ENCODE results near the gene VPS26B. TPM values are rescaled to one million over a fixed set of nuclear protein-coding genes. Genes with fewer than 3 reads are reported as not detected.
A peak's percentile ranks its signal among the peaks of the same experiment; 100 is the strongest.

VPS26B gene
- total and polyA plus RNA-seq, 7 donors = 12.2 to 34.8 (median 21.7) TPM

DNA sequence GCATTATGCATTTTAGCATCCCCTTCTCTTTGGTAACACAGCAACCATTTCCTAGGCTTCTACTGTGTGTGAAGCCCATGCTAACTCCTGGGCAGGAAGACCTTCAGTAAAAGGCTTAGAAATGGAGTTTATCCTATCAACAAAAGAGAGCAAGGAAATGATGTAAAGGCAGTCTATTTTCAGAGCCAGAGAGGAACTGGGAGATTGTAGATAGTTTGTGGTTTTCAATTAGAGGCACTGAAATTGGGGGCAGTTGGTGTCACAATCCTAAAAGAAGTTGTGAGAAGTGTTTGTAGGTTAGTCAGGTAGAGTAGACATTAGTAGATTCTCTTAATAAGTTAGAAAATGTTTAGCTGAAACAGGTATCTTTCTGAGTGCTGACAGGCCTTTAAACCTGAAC is 36.0 kb downstream of the VPS26B start:
- no peak for ATAC-seq

DNA sequence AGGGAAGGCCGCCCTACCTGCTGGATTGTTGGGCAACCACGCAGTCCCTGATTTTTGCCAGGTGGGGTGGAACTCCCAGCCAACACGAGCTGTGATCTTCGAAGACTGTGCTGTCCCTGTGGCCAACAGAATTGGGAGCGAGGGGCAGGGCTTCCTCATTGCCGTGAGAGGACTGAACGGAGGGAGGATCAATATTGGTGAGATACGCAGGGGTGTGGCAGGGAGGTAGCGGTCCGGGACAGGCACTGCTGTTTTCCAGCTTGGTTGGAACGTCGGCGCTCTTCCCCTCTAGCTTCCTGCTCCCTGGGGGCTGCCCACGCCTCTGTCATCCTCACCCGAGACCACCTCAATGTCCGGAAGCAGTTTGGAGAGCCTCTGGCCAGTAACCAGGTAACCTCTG is 36.5 kb downstream of the VPS26B start:
- Histone ChIP-seq H3K27ac (no peak overlapping the region), H3K4me1 (no peaks in the 10 kb centered on the region), H3K27me3 (ENCODE audit: insufficient read depth in 3 of 3, low read length in 2 of 3) (no peaks in the 10 kb centered on the region), H3K36me3 (ENCODE audit: insufficient read depth in 1 of 2, low read depth in 1 of 2) (peaks cover 0 to 94% of the 10 kb centered on the region in 2 donors), H3K4me3 (no peak overlapping the region), H3K9me3 (no peaks in the 10 kb centered on the region)
- ATAC-seq (no peak), DNase-seq (no peak)
- TF ChIP-seq, protein P1, sequence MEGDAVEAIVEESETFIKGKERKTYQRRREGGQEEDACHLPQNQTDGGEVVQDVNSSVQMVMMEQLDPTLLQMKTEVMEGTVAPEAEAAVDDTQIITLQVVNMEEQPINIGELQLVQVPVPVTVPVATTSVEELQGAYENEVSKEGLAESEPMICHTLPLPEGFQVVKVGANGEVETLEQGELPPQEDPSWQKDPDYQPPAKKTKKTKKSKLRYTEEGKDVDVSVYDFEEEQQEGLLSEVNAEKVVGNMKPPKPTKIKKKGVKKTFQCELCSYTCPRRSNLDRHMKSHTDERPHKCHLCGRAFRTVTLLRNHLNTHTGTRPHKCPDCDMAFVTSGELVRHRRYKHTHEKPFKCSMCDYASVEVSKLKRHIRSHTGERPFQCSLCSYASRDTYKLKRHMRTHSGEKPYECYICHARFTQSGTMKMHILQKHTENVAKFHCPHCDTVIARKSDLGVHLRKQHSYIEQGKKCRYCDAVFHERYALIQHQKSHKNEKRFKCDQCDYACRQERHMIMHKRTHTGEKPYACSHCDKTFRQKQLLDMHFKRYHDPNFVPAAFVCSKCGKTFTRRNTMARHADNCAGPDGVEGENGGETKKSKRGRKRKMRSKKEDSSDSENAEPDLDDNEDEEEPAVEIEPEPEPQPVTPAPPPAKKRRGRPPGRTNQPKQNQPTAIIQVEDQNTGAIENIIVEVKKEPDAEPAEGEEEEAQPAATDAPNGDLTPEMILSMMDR (IDR thresholded peaks at IDR 0.05) = no peak
- 89 to 94% (median 93%) methylated on average over 16 of the region's 16 CpGs for WGBS, 3 donors
- intact Hi-C loops (cut with DNase I) = no loop called here

More for the DNA sequence above, 36.0 kb downstream of the VPS26B start:
- no peaks in the 10 kb centered on the region for H3K27me3 ChIP-seq (ENCODE audit: insufficient read depth in 3 of 3, low read length in 2 of 3)
- no peak for DNase-seq
- H3K4me3 ChIP-seq = no peak overlapping the region
- H3K36me3 ChIP-seq (ENCODE audit: insufficient read depth in 1 of 2, low read depth in 1 of 2) = peaks cover 0 to 93% of the 10 kb centered on the region in 2 donors
- TF ChIP-seq, protein P1 (IDR thresholded peaks at IDR 0.05) = no peak
- H3K27ac ChIP-seq = no peak overlapping the region
- no peaks in the 10 kb centered on the region for H3K9me3 ChIP-seq
- intact Hi-C loops (cut with DNase I) = no loop called here
- peaks cover 2% of the 10 kb centered on the region for H3K4me1 ChIP-seq

DNA sequence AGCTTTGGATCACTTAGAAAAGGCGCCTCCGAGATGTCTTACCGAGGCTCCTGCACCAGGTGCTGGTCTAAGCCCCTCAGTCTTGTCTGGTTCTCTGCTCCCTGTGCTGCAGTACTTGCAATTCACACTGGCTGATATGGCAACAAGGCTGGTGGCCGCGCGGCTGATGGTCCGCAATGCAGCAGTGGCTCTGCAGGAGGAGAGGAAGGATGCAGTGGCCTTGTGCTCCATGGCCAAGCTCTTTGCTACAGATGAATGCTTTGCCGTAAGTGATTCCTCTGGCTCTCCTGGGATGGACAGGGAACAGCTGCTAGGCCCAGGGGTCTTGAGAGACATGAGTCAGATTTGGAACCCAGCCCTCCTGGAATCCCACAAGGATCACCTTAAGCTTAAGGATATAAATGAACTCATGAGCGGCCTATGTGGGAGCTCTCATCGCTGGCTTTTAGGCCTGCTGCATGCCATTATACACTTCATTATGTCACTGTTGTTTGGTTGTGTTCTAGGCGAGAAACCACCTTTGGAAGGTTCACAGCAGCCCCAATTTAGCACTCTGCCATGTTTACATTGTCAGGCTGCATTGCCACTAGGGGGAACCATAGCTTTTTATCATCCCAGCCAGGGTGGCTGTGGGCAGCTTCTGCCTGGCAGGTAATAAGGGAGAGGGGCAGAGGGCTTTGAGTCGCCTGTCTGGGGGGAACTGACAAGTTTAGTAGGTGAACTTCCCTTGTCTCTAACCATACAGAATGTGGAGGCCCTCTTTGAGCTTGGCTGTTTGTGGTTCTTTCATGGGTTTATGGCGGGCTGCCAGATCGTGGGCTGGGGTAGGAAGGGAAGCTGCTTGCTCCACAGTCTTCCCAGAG is 37.4 kb downstream of the VPS26B start:
- WGBS, 3 donors = 81 to 87% (median 84%) methylated on average over 14 of the region's 14 CpGs
- intact Hi-C loops (cut with DNase I) = no loop called here
- no peaks in the 10 kb centered on the region for H3K27me3 ChIP-seq (ENCODE audit: insufficient read depth in 3 of 3, low read length in 2 of 3)
- no peak overlapping the region for H3K4me3 ChIP-seq
- peaks cover 0 to 87% of the 10 kb centered on the region in 2 donors for H3K36me3 ChIP-seq (ENCODE audit: insufficient read depth in 1 of 2, low read depth in 1 of 2)
- H3K9me3 ChIP-seq = no peaks in the 10 kb centered on the region
- ATAC-seq (peak in 1 of 4 donors; percentile 45), DNase-seq (no peak)
- TF ChIP-seq, protein P1 (IDR thresholded peaks at IDR 0.05) = peak; percentile 17
- no peak overlapping the region for H3K27ac ChIP-seq
- H3K4me1 ChIP-seq = no peaks in the 10 kb centered on the region

DNA sequence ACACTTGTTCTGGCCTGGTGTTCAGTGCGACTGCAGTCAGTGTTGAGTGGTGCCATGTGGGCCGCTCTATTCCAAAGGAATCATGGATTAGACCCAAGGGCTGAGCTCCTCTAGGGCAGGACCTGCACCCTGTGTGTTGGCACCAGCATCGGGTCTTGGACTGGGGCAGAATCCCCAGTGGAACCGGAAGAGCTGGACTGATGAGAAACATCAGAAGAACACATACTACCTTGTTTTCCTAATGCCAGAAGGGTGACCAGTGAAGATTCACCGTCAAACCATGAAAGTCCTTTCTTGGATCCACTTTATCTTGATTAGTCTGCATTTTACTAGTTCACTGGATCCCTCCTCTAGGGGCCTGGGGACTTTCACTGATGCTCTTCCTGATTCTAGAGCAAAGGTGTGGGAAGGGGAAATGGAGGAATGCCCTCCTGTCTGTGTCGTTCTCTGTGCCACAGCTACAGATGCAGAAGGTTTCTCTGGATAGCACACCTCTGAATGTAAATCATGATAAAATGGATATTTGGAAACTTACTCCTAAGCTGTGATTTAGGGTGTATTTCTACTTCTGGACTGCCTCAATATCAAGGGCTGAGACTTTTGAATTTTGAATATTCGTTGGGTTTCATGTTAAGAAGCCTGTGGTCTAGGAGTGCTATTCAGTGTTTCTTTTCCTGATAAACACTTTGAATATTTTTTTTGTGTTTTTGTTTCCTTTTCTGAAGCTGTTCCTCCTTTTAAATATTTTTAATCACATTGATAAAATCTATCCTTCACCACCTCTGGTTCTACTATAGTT is 40.7 kb downstream of the VPS26B start:
- Histone ChIP-seq H3K27me3 (ENCODE audit: insufficient read depth in 3 of 3, low read length in 2 of 3) (peaks cover 0 to 3% (median 0%) of the 10 kb centered on the region in 3 donors), H3K9me3 (no peaks in the 10 kb centered on the region), H3K27ac (no peak overlapping the region), H3K36me3 (ENCODE audit: insufficient read depth in 1 of 2, low read depth in 1 of 2) (peaks cover 0 to 54% of the 10 kb centered on the region in 2 donors), H3K4me3 (no peak overlapping the region), H3K4me1 (no peaks in the 10 kb centered on the region)
- intact Hi-C loops (cut with DNase I) = no loop called here
- WGBS, 3 donors = 83 to 90% (median 85%) methylated on average over 7 of the region's 7 CpGs
- DNase-seq = no peak
- TF ChIP-seq, protein P1 (IDR thresholded peaks at IDR 0.05) = no peak
- no peak for ATAC-seq
